Stimulated activated naive CD4-positive, alpha-beta T cell (primary cell): ENCODE measurements around the gene TOR1A.

Experiments
- DNase-seq, 6 experiments: peaks; one replicate each; lab custom pipeline; 2025; lab: John Stamatoyannopoulos, UW

TOR1A gene

GRCh38 chr9:129852579-129852978 lies 28.6 kb upstream of the TOR1A start:
- no peak for DNase-seq

- no peak for DNase-seq
Observed at GRCh38 chr9:129851821-129852220, 27.9 kb upstream of the TOR1A start.

GRCh38 chr9:129850821-129851550 lies 27.1 kb upstream of the TOR1A start:
- DNase-seq: no peak

GRCh38 chr9:129849901-129850300 lies 26.0 kb upstream of the TOR1A start:
- no peak for DNase-seq

- no peak for DNase-seq
Observed at GRCh38 chr9:129848712-129849441, 24.9 kb upstream of the TOR1A start.

GRCh38 chr9:129845373-129845772 lies 21.4 kb upstream of the TOR1A start:
- no peak for DNase-seq

- no peak for DNase-seq
Observed at GRCh38 chr9:129841071-129841470, 17.1 kb upstream of the TOR1A start.

GRCh38 chr9:129840034-129840433 lies 16.1 kb upstream of the TOR1A start:
- DNase-seq: peak in 5 of 6 experiments; percentile 19 to 29 (median 24)

- no peak for DNase-seq
Observed at GRCh38 chr9:129839324-129840023, 15.5 kb upstream of the TOR1A start.

- peak in 3 of 6 experiments; percentile 3 to 14 (median 11) for DNase-seq
Observed at GRCh38 chr9:129838707-129839259, 14.8 kb upstream of the TOR1A start.

GRCh38 chr9:129836311-129837007 lies 12.5 kb upstream of the TOR1A start:
- peak in 5 of 6 experiments; percentile 27 to 62 (median 32) for DNase-seq

GRCh38 chr9:129835860-129836223 lies 11.9 kb upstream of the TOR1A start:
- peak in 1 of 6 experiments; percentile 27 for DNase-seq

GRCh38 chr9:129835128-129835859 lies 11.4 kb upstream of the TOR1A start, which contains the start of the genes C9orf78 and USP20:
C9orf78 (minus strand) TSS chr9:129835275; CDS start chr9:129835221, 54 bp downstream.
USP20 (plus strand) TSS chr9:129835458; CDS start chr9:129852556, 17,098 bp downstream.
- peak; percentile 92 to 97 (median 94) for DNase-seq

- peak in 5 of 6 experiments; percentile 20 to 81 (median 59) for DNase-seq
Observed at GRCh38 chr9:129834489-129835127, 10.7 kb upstream of the TOR1A start.

- no peak for DNase-seq
Observed at GRCh38 chr9:129832982-129833381, 9.0 kb upstream of the TOR1A start.

GRCh38 chr9:129828969-129829368 lies 5.0 kb upstream of the TOR1A start:
- no peak for DNase-seq

- no peak for DNase-seq
Observed at GRCh38 chr9:129828051-129828450, 4.1 kb upstream of the TOR1A start.

GRCh38 chr9:129826759-129827158 lies 2.8 kb upstream of the TOR1A start:
- no peak for DNase-seq

- no peak for DNase-seq
Observed at GRCh38 chr9:129826344-129826743, 2.4 kb upstream of the TOR1A start.

- DNase-seq: no peak
Observed at GRCh38 chr9:129823542-129823934, 398 bp downstream of the TOR1A start.
